ENCODE measurements around the gene MUC2.

Gene MUC2

DNA sequence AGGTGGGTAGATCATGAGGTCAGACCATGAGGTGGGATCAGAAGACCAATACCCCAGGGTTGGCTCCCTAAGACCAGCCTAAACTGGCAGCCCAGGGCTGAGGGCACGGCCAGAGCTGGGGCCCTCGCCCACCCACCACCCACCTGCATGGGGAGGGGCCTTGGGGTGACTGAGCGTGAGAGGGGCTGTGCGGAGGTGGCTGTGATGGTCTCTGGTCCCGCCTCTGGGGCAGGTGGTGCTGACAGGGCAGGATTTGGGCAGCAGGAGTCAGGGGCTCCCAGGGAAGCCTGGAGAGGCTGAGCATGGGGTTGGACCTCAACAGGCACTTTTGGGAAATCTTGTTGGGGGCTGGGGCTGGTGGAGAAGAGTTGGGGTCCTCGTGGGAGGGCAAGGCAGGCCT, 43.3 kb downstream of the MUC2 start:
- Histone ChIP-seq H3K4me3 (no peak overlapping the region), H3K9ac (no peak overlapping the region), H3K36me3 (no peaks in the 10 kb centered on the region), H3K27me3 (peaks cover 0 to 9% (median 0%) of the 10 kb centered on the region in 11 experiments; a peak in 5 of 22 replicates), H3K4me2 (no peak overlapping the region), H3K9me3 (replicated peaks in 1 of 11) (no peaks in the 10 kb centered on the region), H4K20me1 (peaks cover 0 to 15% (median 0%) of the 10 kb centered on the region in 11 experiments; a peak in 5 of 22 replicates), H3K27ac (no peak overlapping the region), H3K4me1 (no peaks in the 10 kb centered on the region)
- TF ChIP-seq Cebpa-rat (IDR thresholded peaks at IDR 0.05): no peak

DNA sequence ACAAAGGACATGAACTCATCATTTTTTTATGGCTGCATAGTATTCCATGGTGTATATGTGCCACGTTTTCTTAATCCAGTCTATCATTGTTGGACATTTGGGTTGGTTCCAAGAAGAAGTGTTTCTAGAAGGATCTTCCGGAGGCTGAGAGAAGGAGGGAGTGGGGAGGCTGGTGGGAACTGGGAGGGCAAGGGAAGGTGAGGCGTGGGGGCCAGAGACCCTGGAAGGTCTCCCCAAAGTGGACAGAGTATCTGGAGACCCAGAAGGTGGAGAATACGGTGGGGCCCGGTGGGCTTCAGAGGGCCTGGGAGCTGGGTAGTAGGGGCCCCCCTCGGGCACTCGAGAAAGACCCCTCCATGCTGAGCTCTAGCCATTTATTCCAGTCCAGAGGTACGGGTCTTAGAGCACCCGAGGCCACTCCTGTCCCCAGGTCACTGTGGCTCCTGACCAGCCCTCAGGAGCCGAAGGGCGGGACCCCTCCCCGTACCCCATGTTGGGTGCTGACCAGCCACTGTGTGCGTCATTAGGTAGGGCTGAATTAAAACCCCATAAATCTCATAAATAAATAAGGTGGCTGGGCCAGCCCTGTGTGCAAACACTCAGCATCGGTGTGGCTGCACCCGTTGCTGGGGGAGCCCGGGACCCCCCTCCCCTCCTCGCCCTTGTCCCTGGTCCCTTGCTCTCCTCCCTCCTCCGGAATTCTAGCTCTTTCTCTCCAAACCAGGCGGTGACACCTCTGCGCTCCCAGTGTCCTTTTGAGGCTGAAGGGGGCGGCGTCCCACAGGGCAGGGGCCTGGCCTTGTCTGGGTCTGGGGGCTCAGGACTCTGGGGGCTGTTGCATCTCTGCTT, 44.3 kb downstream of the MUC2 start:
- H3K4me1 ChIP-seq: no peaks in the 10 kb centered on the region
- no peak overlapping the region for H3K4me2 ChIP-seq
- H3K4me3 ChIP-seq: no peak overlapping the region
- H3K36me3 ChIP-seq: no peaks in the 10 kb centered on the region
- H4K20me1 ChIP-seq: peaks cover 0 to 15% (median 0%) of the 10 kb centered on the region in 11 experiments; a peak in 5 of 22 replicates
- no peaks in the 10 kb centered on the region for H3K9me3 ChIP-seq (replicated peaks in 1 of 11)
- H3K27ac ChIP-seq: no peak overlapping the region
- H3K27me3 ChIP-seq: peaks cover 0 to 9% (median 3%) of the 10 kb centered on the region in 11 experiments; a peak in 7 of 22 replicates
- no peak overlapping the region for H3K9ac ChIP-seq
- no peak for TF ChIP-seq Cebpa-rat (IDR thresholded peaks at IDR 0.05)

GRCh38 chr11:1119604-1120146, 45.0 kb downstream of the MUC2 start:
- Histone ChIP-seq H3K9me3 (replicated peaks in 1 of 11) (0 out of 22 replicates have a peak, but pooled peaks cover 0 to under 1% (median 0%) of the 10 kb centered on the region in 11 experiments), H3K4me3 (no peak overlapping the region), H3K27me3 (peaks cover 0 to 10% (median 3%) of the 10 kb centered on the region in 11 experiments; a peak in 7 of 22 replicates), H4K20me1 (peaks cover 0 to 15% (median 0%) of the 10 kb centered on the region in 11 experiments; a peak in 4 of 22 replicates), H3K4me1 (no peaks in the 10 kb centered on the region), H3K4me2 (no peak overlapping the region), H3K36me3 (no peaks in the 10 kb centered on the region), H3K9ac (no peak overlapping the region), H3K27ac (no peak overlapping the region)
- no peak for TF ChIP-seq Cebpa-rat (IDR thresholded peaks at IDR 0.05)

DNA sequence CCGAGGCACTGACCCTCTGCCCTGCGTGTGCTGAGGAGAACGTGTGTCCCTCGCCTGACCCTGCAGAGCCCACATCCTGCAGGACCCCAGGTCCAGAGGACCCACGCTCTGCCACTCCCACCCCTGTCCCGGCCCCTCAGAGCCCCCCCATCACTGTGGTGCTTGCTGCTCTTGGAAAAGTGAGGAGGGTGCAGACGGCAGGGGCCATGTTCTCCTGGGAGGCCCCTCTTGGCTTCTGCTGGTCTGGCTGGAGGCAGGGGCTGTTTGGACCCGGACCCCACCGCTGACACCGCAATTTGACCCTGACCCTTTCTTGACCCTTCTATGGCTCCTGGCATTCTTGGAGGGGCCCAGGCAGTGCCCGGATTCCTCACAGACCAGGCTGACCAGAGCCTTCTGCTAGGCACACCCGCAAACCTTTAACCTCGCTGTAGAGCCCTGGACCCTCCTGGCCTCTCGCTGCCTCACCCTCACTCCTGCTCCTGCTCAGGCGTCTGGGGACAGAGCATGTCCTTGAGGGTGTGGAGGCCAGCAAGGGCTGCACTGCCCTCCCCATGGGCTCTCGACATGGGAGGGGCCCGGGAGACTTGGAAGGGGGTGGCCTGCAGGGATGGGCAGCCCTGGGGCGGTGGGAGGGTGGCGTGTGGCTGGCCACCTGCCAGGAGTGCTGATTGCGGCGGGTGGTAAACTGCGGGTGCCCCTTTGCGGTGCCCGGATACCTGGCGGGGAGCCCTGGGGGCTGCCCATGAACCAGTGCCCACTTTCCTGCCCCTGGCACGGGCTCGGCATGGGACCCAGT, 46.1 kb downstream of the MUC2 start:
- TF ChIP-seq Cebpa-rat (IDR thresholded peaks at IDR 0.05): no peak
- Histone ChIP-seq H4K20me1 (peaks cover 0 to 15% (median 0%) of the 10 kb centered on the region in 11 experiments; a peak in 4 of 22 replicates), H3K4me1 (no peaks in the 10 kb centered on the region), H3K4me2 (no peak overlapping the region), H3K27me3 (peaks cover 0 to 10% (median 3%) of the 10 kb centered on the region in 11 experiments; a peak in 7 of 22 replicates), H3K36me3 (no peaks in the 10 kb centered on the region), H3K27ac (no peak overlapping the region), H3K4me3 (no peak overlapping the region), H3K9ac (no peak overlapping the region), H3K9me3 (replicated peaks in 1 of 11) (peaks cover 0 to 7% (median 0%) of the 10 kb centered on the region in 11 experiments; a peak in 1 of 22 replicates)

DNA sequence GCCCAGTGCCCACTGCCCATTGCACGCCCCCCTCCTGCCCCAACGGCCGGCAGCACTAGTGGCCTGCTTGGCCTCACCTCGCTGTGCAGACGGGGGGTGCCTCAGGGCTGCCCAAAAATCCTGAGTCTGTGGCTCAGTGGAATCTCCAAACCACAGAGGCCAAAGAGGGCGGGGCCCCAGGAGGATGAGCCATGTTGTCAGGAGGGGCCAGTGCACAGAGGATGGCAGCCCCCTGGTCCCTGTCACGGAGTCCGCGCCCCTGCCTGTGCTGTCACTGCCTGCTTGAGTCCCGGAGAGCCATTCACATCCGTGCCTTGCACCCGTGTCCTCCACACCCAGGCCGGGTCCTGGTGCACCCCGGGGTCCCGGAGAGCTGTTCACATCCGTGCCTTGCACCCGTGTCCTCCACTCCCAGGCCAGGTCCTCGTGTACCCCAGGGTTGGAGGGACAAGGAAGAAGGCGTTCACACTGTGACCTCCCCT, 46.7 kb downstream of the MUC2 start:
- no peak overlapping the region for H3K27ac ChIP-seq
- peaks cover 0 to 10% (median 3%) of the 10 kb centered on the region in 11 experiments; a peak in 7 of 22 replicates for H3K27me3 ChIP-seq
- no peak overlapping the region for H3K4me3 ChIP-seq
- peaks cover 0 to 7% (median 0%) of the 10 kb centered on the region in 11 experiments; a peak in 1 of 22 replicates for H3K9me3 ChIP-seq (replicated peaks in 1 of 11)
- H3K36me3 ChIP-seq: no peaks in the 10 kb centered on the region
- H3K4me2 ChIP-seq: no peak overlapping the region
- no peak overlapping the region for H3K9ac ChIP-seq
- H4K20me1 ChIP-seq: peaks cover 0 to 15% (median 0%) of the 10 kb centered on the region in 11 experiments; a peak in 4 of 22 replicates
- H3K4me1 ChIP-seq: no peaks in the 10 kb centered on the region
- no peak for TF ChIP-seq Cebpa-rat (IDR thresholded peaks at IDR 0.05)

DNA sequence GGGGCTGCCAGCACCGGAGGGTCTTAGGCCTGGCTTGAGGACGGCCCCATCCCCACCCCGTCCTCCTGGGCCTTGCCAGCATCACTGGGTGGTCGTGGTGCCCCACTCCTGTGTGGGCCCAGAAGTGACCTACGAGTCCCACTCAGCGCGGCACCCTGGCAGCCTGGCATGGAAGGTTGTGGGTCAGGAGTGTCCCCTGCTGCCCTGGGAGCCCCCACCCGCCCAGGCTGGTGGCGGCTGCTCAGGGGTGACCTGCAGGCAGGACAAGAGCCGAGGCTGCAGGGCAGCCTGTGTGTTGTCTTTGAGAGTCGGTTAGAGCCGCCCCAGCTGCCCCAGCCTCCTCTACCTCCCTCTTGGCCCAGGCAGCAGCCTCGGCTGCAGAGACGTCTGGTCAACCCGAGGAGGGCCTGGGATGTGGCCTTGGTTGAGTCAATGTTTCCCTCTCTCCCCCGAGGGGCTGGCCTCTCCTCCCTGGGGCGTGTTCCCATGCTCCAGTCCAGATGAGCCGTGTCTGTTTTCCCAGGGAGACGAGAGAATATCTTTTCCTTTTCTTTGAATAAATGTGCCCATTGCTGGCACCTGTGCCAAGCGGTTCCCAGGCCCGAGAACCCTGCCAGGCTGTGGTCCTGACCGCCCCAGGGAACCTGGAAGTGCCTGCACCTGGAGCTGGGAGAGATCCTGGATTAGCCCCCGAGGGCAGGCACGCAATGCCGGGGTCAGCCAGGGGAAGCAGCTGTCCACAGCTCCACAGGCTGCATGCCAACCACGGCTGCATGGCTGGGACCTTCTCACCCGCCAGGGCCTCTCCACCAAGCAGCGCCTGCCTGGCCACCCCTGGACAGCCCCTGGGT, 47.4 kb downstream of the MUC2 start:
- H3K27me3 ChIP-seq: peaks cover 0 to 10% (median 3%) of the 10 kb centered on the region in 11 experiments; a peak in 7 of 22 replicates

GRCh38 chr11:1122664-1123002, 48.0 kb downstream of the MUC2 start:
- H4K20me1 ChIP-seq: peaks cover 0 to 15% (median 0%) of the 10 kb centered on the region in 11 experiments; a peak in 5 of 22 replicates
- no peak overlapping the region for H3K9ac ChIP-seq
- H3K9me3 ChIP-seq (replicated peaks in 1 of 11): peaks cover 0 to 7% (median 0%) of the 10 kb centered on the region in 11 experiments; a peak in 1 of 22 replicates
- no peaks in the 10 kb centered on the region for H3K4me1 ChIP-seq
- H3K27me3 ChIP-seq: peaks cover 0 to 10% (median 3%) of the 10 kb centered on the region in 11 experiments; a peak in 7 of 22 replicates
- no peak for TF ChIP-seq Cebpa-rat (IDR thresholded peaks at IDR 0.05)
- no peak overlapping the region for H3K27ac ChIP-seq
- H3K4me2 ChIP-seq: no peak overlapping the region
- H3K36me3 ChIP-seq: no peaks in the 10 kb centered on the region
- no peak overlapping the region for H3K4me3 ChIP-seq

More for the DNA sequence above, 47.4 kb downstream of the MUC2 start:
- TF ChIP-seq Cebpa-rat (IDR thresholded peaks at IDR 0.05): no peak
- Histone ChIP-seq H3K36me3 (no peaks in the 10 kb centered on the region), H3K9ac (no peak overlapping the region), H3K4me3 (no peak overlapping the region), H4K20me1 (peaks cover 0 to 15% (median 0%) of the 10 kb centered on the region in 11 experiments; a peak in 5 of 22 replicates), H3K27ac (no peak overlapping the region), H3K9me3 (replicated peaks in 1 of 11) (peaks cover 0 to 7% (median 0%) of the 10 kb centered on the region in 11 experiments; a peak in 1 of 22 replicates), H3K4me2 (no peak overlapping the region), H3K4me1 (no peaks in the 10 kb centered on the region)

DNA sequence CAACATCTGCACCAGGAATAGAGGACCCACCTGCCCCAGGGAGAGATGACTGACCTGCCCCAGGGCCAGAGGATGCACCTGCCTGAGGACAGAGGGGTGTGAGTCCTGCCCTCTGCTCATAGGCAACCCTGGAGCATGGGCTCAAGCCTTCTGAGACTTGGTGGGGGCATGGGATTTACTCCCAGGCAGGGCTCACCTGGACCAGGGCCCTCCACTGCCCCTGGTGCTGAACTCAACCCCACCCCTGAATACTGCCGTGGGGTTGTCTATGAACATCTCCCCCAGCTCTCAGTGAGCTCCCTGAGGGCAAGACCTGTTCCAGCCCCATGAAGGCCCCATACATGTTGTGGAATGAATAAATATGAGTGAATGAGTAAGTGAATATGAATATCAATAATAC, 49.3 kb downstream of the MUC2 start:
- no peak for TF ChIP-seq Cebpa-rat (IDR thresholded peaks at IDR 0.05)
- Histone ChIP-seq H3K27me3 (peaks cover 0 to 10% (median 3%) of the 10 kb centered on the region in 11 experiments; a peak in 7 of 22 replicates), H4K20me1 (peaks cover 0 to 15% (median 0%) of the 10 kb centered on the region in 11 experiments; a peak in 5 of 22 replicates), H3K4me2 (no peak overlapping the region), H3K4me3 (no peak overlapping the region), H3K4me1 (no peaks in the 10 kb centered on the region), H3K9ac (no peak overlapping the region), H3K9me3 (replicated peaks in 1 of 11) (peaks cover 0 to 7% (median 0%) of the 10 kb centered on the region in 11 experiments; a peak in 1 of 22 replicates), H3K36me3 (no peaks in the 10 kb centered on the region), H3K27ac (no peak overlapping the region)
